Measurements from ENCODE around the gene EXOC6B.

The EXOC6B gene

GRCh38 chr2:72350852-72351251 lies 475.0 kb downstream of the EXOC6B start:
- Mint-ChIP-seq H3K4me3 (no peak overlapping the region), H3K27me3 (no peaks in the 10 kb centered on the region), H3K27ac (no peak overlapping the region), H3K9me3 (no peaks in the 10 kb centered on the region), H3K4me1 (ENCODE audit: low read depth in 2 of 2) (no peaks in the 10 kb centered on the region), H3K36me3 (ENCODE audit: insufficient read depth) (no peaks in the 10 kb centered on the region)
- no peak for DNase-seq
- ATAC-seq (replicated peaks) = no peak

- DNase-seq = no peak
- H3K4me3 Mint-ChIP-seq = no peak overlapping the region
- H3K27me3 Mint-ChIP-seq = no peaks in the 10 kb centered on the region
- no peak overlapping the region for H3K27ac Mint-ChIP-seq
- H3K4me1 Mint-ChIP-seq (ENCODE audit: low read depth in 2 of 2) = no peaks in the 10 kb centered on the region
- ATAC-seq (replicated peaks) = no peak
- no peaks in the 10 kb centered on the region for H3K36me3 Mint-ChIP-seq (ENCODE audit: insufficient read depth)
- H3K9me3 Mint-ChIP-seq = no peaks in the 10 kb centered on the region
Measured at GRCh38 chr2:72349016-72349415, 476.8 kb downstream of the EXOC6B start.

- DNase-seq (no peak), ATAC-seq (replicated peaks) (no peak)
- Mint-ChIP-seq H3K4me1 (ENCODE audit: low read depth in 2 of 2) (no peaks in the 10 kb centered on the region), H3K36me3 (ENCODE audit: insufficient read depth) (no peaks in the 10 kb centered on the region), H3K4me3 (no peak overlapping the region), H3K27ac (no peak overlapping the region), H3K9me3 (no peaks in the 10 kb centered on the region), H3K27me3 (no peaks in the 10 kb centered on the region)
Measured at GRCh38 chr2:72347081-72347480, 478.8 kb downstream of the EXOC6B start.

GRCh38 chr2:72341639-72342038 lies 484.2 kb downstream of the EXOC6B start:
- Mint-ChIP-seq H3K27me3 (no peaks in the 10 kb centered on the region), H3K4me3 (no peak overlapping the region), H3K9me3 (no peaks in the 10 kb centered on the region)

GRCh38 chr2:72340665-72341064 lies 485.2 kb downstream of the EXOC6B start:
- ATAC-seq (replicated peaks) = no peak
- DNase-seq = no peak
- Mint-ChIP-seq H3K4me3 (no peak overlapping the region), H3K36me3 (ENCODE audit: insufficient read depth) (no peaks in the 10 kb centered on the region), H3K4me1 (ENCODE audit: low read depth in 2 of 2) (no peaks in the 10 kb centered on the region), H3K9me3 (no peaks in the 10 kb centered on the region), H3K27ac (no peak overlapping the region), H3K27me3 (no peaks in the 10 kb centered on the region)

More at GRCh38 chr2:72341639-72342038, 484.2 kb downstream of the EXOC6B start:
- Mint-ChIP-seq H3K36me3 (ENCODE audit: insufficient read depth) (no peaks in the 10 kb centered on the region), H3K4me1 (ENCODE audit: low read depth in 2 of 2) (no peaks in the 10 kb centered on the region), H3K27ac (no peak overlapping the region)
- no peak for ATAC-seq (replicated peaks)
- no peak for DNase-seq

- Mint-ChIP-seq H3K9me3 (no peaks in the 10 kb centered on the region), H3K4me1 (ENCODE audit: low read depth in 2 of 2) (no peaks in the 10 kb centered on the region), H3K4me3 (no peak overlapping the region), H3K27ac (no peak overlapping the region), H3K27me3 (no peaks in the 10 kb centered on the region), H3K36me3 (ENCODE audit: insufficient read depth) (no peaks in the 10 kb centered on the region)
- ATAC-seq (replicated peaks) (no peak), DNase-seq (no peak)
Measured at GRCh38 chr2:72338076-72338475, 487.8 kb downstream of the EXOC6B start.

- Mint-ChIP-seq H3K9me3 (no peaks in the 10 kb centered on the region), H3K27ac (no peak overlapping the region), H3K27me3 (no peaks in the 10 kb centered on the region), H3K36me3 (ENCODE audit: insufficient read depth) (no peaks in the 10 kb centered on the region), H3K4me1 (ENCODE audit: low read depth in 2 of 2) (no peaks in the 10 kb centered on the region), H3K4me3 (no peak overlapping the region)
- no peak for ATAC-seq (replicated peaks)
- no peak for DNase-seq
Measured at GRCh38 chr2:72332720-72333119, 493.1 kb downstream of the EXOC6B start.

- H3K4me3 Mint-ChIP-seq = no peak overlapping the region
- no peak overlapping the region for H3K27ac Mint-ChIP-seq
- no peak for ATAC-seq (replicated peaks)
Measured at GRCh38 chr2:72330652-72331051, 495.2 kb downstream of the EXOC6B start.

GRCh38 chr2:72326759-72327158 lies 499.1 kb downstream of the EXOC6B start:
- Mint-ChIP-seq H3K36me3 (ENCODE audit: insufficient read depth) (no peaks in the 10 kb centered on the region), H3K4me3 (no peak overlapping the region), H3K9me3 (peaks cover 0 to 2% of the 10 kb centered on the region in 2 donors), H3K27me3 (no peaks in the 10 kb centered on the region), H3K4me1 (ENCODE audit: low read depth in 2 of 2) (no peaks in the 10 kb centered on the region), H3K27ac (no peak overlapping the region)
- DNase-seq = no peak
- no peak for ATAC-seq (replicated peaks)

More at GRCh38 chr2:72330652-72331051, 495.2 kb downstream of the EXOC6B start:
- no peaks in the 10 kb centered on the region for H3K36me3 Mint-ChIP-seq (ENCODE audit: insufficient read depth)
- no peak for DNase-seq
- no peaks in the 10 kb centered on the region for H3K9me3 Mint-ChIP-seq
- no peaks in the 10 kb centered on the region for H3K4me1 Mint-ChIP-seq (ENCODE audit: low read depth in 2 of 2)
- H3K27me3 Mint-ChIP-seq = no peaks in the 10 kb centered on the region

- H3K27ac Mint-ChIP-seq = no peak overlapping the region
- H3K4me1 Mint-ChIP-seq (ENCODE audit: low read depth in 2 of 2) = no peaks in the 10 kb centered on the region
- peaks cover 0 to 2% of the 10 kb centered on the region in 2 donors for H3K9me3 Mint-ChIP-seq
- no peaks in the 10 kb centered on the region for H3K27me3 Mint-ChIP-seq
- DNase-seq (no peak), ATAC-seq (replicated peaks) (no peak)
- H3K36me3 Mint-ChIP-seq (ENCODE audit: insufficient read depth) = no peaks in the 10 kb centered on the region
- H3K4me3 Mint-ChIP-seq = no peak overlapping the region
Measured at GRCh38 chr2:72325592-72326422, 500.0 kb downstream of the EXOC6B start.

GRCh38 chr2:72316774-72317173 lies 509.1 kb downstream of the EXOC6B start:
- Mint-ChIP-seq H3K36me3 (ENCODE audit: insufficient read depth) (no peaks in the 10 kb centered on the region), H3K27ac (no peak overlapping the region), H3K9me3 (no peaks in the 10 kb centered on the region), H3K4me1 (ENCODE audit: low read depth in 2 of 2) (peaks cover 0 to 11% of the 10 kb centered on the region in 2 donors), H3K27me3 (no peaks in the 10 kb centered on the region), H3K4me3 (no peak overlapping the region)
- ATAC-seq (replicated peaks) (no peak), DNase-seq (no peak)

GRCh38 chr2:72300147-72300684 lies 525.6 kb downstream of the EXOC6B start:
- Mint-ChIP-seq H3K36me3 (ENCODE audit: insufficient read depth) (no peaks in the 10 kb centered on the region), H3K27ac (no peak overlapping the region), H3K27me3 (no peaks in the 10 kb centered on the region), H3K4me1 (ENCODE audit: low read depth in 2 of 2) (no peaks in the 10 kb centered on the region), H3K9me3 (peaks cover 8 to 18% of the 10 kb centered on the region in 2 donors), H3K4me3 (no peak overlapping the region)
- DNase-seq (no peak), ATAC-seq (replicated peaks) (no peak)

GRCh38 chr2:72293620-72294019 lies 532.2 kb downstream of the EXOC6B start:
- Mint-ChIP-seq H3K4me3 (no peak overlapping the region), H3K9me3 (no peaks in the 10 kb centered on the region), H3K27ac (no peak overlapping the region), H3K4me1 (ENCODE audit: low read depth in 2 of 2) (no peaks in the 10 kb centered on the region), H3K27me3 (no peaks in the 10 kb centered on the region), H3K36me3 (ENCODE audit: insufficient read depth) (no peaks in the 10 kb centered on the region)
- ATAC-seq (replicated peaks) (no peak), DNase-seq (no peak)

- H3K27me3 Mint-ChIP-seq = no peaks in the 10 kb centered on the region
- no peaks in the 10 kb centered on the region for H3K36me3 Mint-ChIP-seq (ENCODE audit: insufficient read depth)
- no peak overlapping the region for H3K4me3 Mint-ChIP-seq
- ATAC-seq (replicated peaks) (no peak), DNase-seq (no peak)
- H3K4me1 Mint-ChIP-seq (ENCODE audit: low read depth in 2 of 2) = no peaks in the 10 kb centered on the region
- H3K9me3 Mint-ChIP-seq = no peaks in the 10 kb centered on the region
- no peak overlapping the region for H3K27ac Mint-ChIP-seq
Measured at GRCh38 chr2:72292433-72292832, 533.4 kb downstream of the EXOC6B start.

Data from effector memory CD8-positive, alpha-beta T cell (primary cell).